ENCODE results near the gene E2F4. TPM values are rescaled to one million over a fixed set of nuclear protein-coding genes. Genes with fewer than 3 reads are reported as not detected.

The E2F4 gene
- total and polyA plus RNA-seq, 2 of the 8 experiments (the other 6 are each of a cell fraction or from before 2014, with no cell fraction given), result 79.9 to 157 TPM

DNA sequence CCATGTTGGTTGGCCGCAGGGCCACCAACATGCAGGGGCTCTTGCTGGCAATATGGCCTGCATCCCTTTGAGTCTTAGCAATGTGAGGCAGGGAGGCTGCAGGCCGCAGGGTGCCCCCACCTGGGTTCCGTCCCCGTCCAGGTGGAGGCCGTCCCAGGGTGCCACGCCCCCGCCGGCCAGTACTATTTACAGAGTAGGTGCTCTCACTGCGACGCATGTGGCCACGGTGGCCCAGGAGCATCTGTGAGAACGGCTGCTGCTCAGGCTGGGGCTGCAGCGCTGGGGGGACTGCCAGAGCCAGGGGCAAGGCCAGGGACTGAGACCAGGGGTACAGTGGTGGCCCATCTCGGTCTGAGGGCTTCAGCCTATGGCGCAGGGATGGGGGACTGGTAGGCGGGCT is 11.8 kb upstream of the E2F4 start (continued):
- TF ChIP-seq HDAC2 (IDR thresholded peaks at IDR 0.05; ENCODE audit: borderline replicate concordance in 1 of 2, low read depth in 2 of 2, low read length in 2 of 2), result no peak
- TF ChIP-seq SP2 (IDR thresholded peaks at IDR 0.05; ENCODE audit: low read length), result no peak
- TF ChIP-seq JUND (IDR thresholded peaks at IDR 0.05; ENCODE audit: low read length), result no peak
- no peak for TF ChIP-seq POU5F1 (IDR thresholded peaks at IDR 0.05; ENCODE audit: low read depth, low read length)
